Measurements from ENCODE around the gene LINC00305. TPM values are rescaled to one million over a fixed set of nuclear protein-coding genes. Genes with fewer than 3 reads are reported as not detected.
A peak's percentile ranks its signal among the peaks of the same experiment; 100 is the strongest.

The LINC00305 gene
- total and polyA plus RNA-seq, 2 of the 8 experiments (the other 6 are each of a cell fraction or from before 2014, with no cell fraction given) = not detected

DNA sequence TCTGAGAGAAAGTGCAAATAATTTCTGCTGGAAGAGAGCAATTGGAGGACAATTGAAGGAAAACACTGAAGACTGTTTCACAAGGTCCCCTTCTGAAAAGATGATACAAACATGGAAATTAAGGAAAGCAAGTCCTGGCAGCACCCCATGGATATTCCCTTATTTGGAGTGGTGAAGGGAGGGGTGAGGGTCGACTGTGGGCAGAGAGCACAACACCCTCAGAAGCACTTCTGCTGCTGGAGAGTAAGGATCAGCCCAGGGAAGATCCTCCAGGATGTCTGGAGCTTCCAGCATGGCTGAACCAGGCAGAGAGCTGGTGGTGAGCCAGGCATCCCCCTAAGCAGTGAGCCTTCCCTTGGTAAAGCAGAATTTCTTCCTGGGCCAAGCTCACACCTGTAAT lies 54.7 kb downstream of the LINC00305 start:
- Histone ChIP-seq H4K20me1 (replicated peaks in 1 of 2; ENCODE audit: control insufficient read depth in 1 of 2, insufficient read depth in 2 of 2, low read length in 2 of 2) (no peaks in the 10 kb centered on the region), H3K4me1 (replicated peaks in 1 of 4; ENCODE audit: control insufficient read depth in 3 of 4, insufficient read depth in 4 of 4, low read length in 3 of 4) (peaks cover 0 to 5% (median 1%) of the 10 kb centered on the region in 4 experiments; a peak in 2 of 7 replicates), H3K56ac (replicated peaks; ENCODE audit: insufficient read length, low read depth, low read length) (no peak overlapping the region), H3K27ac (ENCODE audit: low read depth, low read length) (no peak overlapping the region), H2AK5ac (ENCODE audit: low read depth, low read length) (no peak overlapping the region), H2BK5ac (ENCODE audit: low read depth, low read length) (no peak overlapping the region), H4K91ac (replicated peaks; ENCODE audit: insufficient read length, low read length) (no peak overlapping the region), H2BK12ac (ENCODE audit: low read depth, low read length) (no peak overlapping the region; the same call in 1 of the 2 replicates), H3K18ac (ENCODE audit: extremely low read depth, low read length) (peak overlapping the region; percentile 62; the same call in 1 of the 2 replicates), H4K5ac (ENCODE audit: insufficient read length, low read depth, low read length) (no peak overlapping the region), H3K9me3 (ENCODE audit: insufficient read depth in 2 of 2, low read depth in 1 of 2, low read length in 1 of 2) (no peaks in the 10 kb centered on the region), H3K79me1 (ENCODE audit: low read depth, low read length) (no peaks in the 10 kb centered on the region), H3K27me3 (replicated peaks in 1 of 4; ENCODE audit: control insufficient read depth in 3 of 4, extremely low read depth in 1 of 4, insufficient read depth in 3 of 4, low read length in 3 of 4) (no peaks in the 10 kb centered on the region), H3K23ac (ENCODE audit: insufficient read length) (no peak overlapping the region), H3K23me2 (ENCODE audit: low read depth, low read length) (no peaks in the 10 kb centered on the region), H3K9ac (replicated peaks in 1 of 4; ENCODE audit: extremely low read depth in 1 of 4, low read depth in 3 of 4, low read length in 3 of 4) (no peak overlapping the region), H3K4ac (replicated peaks; ENCODE audit: insufficient read length, low read depth, low read length) (no peak overlapping the region), H3K36me3 (ENCODE audit: control insufficient read depth in 2 of 4, insufficient read depth in 4 of 4, low read length in 3 of 4) (no peaks in the 10 kb centered on the region; a peak in 1 of 8 replicates), H3K4me2 (ENCODE audit: insufficient read depth in 1 of 2, low read depth in 2 of 2, low read length in 2 of 2) (no peak overlapping the region), H3K14ac (ENCODE audit: insufficient read length) (no peak overlapping the region), H3K79me2 (ENCODE audit: control insufficient read depth in 1 of 2, insufficient read depth in 2 of 2, low read length in 2 of 2) (no peaks in the 10 kb centered on the region), H2BK20ac (ENCODE audit: low read length) (no peak overlapping the region), H2AFZ (ENCODE audit: low read length) (peak overlapping the region; percentile 76; the same call in 1 of the 2 replicates), H4K8ac (ENCODE audit: extremely low read depth, insufficient read depth, low read length) (no peak overlapping the region), H3K4me3 (ENCODE audit: extremely low read depth in 1 of 4, insufficient read depth in 2 of 4, low read depth in 3 of 4, low read length in 4 of 4) (no peak overlapping the region), H2BK15ac (ENCODE audit: low read length) (no peak overlapping the region), H2BK120ac (replicated peaks; ENCODE audit: low read depth, low read length) (no peak overlapping the region)
- DNase-seq (ENCODE audit: low read depth in 1 of 2, low spot score in 2 of 2) (no peak), FAIRE-seq (no peak)
- POLR2A ChIA-PET (ENCODE audit: partially characterized antibody) = no interaction called here
- WGBS, 2 experiments (ENCODE audit: extremely low coverage in 1 of 2, insufficient coverage in 1 of 2, insufficient read length in 1 of 2, insufficient replicate concordance in 2 of 2, low coverage in 1 of 2, low lambda C conversion rate in 2 of 2, missing lambda C conversion rate in 1 of 2) = 40% methylated on average over 1 of the region's 1 CpG; no CpG with 5 or more reads in 1 of the 2 experiments
- TF ChIP-seq TCF12 (IDR thresholded peaks at IDR 0.05; ENCODE audit: low read depth, low read length) = no peak
- TF ChIP-seq SRF (IDR thresholded peaks at IDR 0.05; ENCODE audit: low read depth, low read length) = peak; percentile 78
- CTCF ChIA-PET (ENCODE audit: partially characterized antibody) = interaction anchor here (0.7 to 1.8 kb wide), 7 partner anchors 10 to 998 kb away, joined by 3 to 9 read pairs (median 5); no protein-coding TSS in a partner anchor
